Mononuclear cell (primary cell): ENCODE measurements around the gene CRHR1. TPM values are rescaled to one million over a fixed set of nuclear protein-coding genes. Genes with fewer than 3 reads are reported as not detected.

Experiments used
- H3K27me3 ChIP-seq: 2 replicates; pipeline ENCODE4 v1.6.0; 2011; ENCODE audit warnings: low read length, control low read depth; ENCODE audit not compliant: insufficient read depth
- H3K4me1 ChIP-seq: 2 replicates; pipeline ENCODE4 v1.5.1; 2011; ENCODE audit warnings: mild to moderate bottlenecking, low read length, control low read depth; ENCODE audit not compliant: insufficient read depth
- H3K4me3 ChIP-seq: 2 replicates; pipeline ENCODE4 v1.5.1; 2011; ENCODE audit warnings: mild to moderate bottlenecking, low read length, moderate library complexity
- H3K9me3 ChIP-seq: 2 replicates; pipeline ENCODE4 v1.5.1; 2011; ENCODE audit warnings: low read depth, mild to moderate bottlenecking, control low read depth, low read length
- total RNA-seq: library from RNA; depleted of rRNA; stranded (reverse); fragments of >200 nt; gene quantifications from one replicate; pipeline ENCODE4 v1.2.3, GENCODE V29; 2012

The CRHR1 gene
- total RNA-seq, 1 donor: not detected

DNA sequence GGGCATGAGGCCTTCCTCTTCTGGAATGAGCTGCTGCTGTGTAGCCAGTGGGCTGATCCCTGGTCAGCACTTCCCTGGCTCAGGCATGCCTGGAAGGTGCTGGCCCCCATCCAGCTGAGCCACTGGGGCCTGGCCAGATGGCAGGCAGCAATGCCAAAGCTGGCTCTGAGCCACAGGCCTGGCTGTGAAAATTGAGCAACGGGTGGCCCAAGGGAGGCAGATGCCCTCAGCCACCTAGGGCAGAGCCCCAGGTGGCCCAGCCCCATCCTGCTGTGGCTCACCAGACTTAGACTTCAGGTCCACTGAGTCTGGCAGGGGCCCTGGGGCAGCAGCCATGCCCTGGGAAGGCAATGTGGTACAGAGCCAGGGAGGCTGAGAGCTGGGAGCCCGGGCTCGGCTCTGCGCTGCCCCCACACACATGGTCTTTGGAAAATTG is 8.5 kb upstream of the CRHR1 start:
- Histone ChIP-seq H3K27me3 (no peaks in the 10 kb centered on the region), H3K4me3 (no peak overlapping the region), H3K9me3 (no peaks in the 10 kb centered on the region), H3K4me1 (no peaks in the 10 kb centered on the region)

DNA sequence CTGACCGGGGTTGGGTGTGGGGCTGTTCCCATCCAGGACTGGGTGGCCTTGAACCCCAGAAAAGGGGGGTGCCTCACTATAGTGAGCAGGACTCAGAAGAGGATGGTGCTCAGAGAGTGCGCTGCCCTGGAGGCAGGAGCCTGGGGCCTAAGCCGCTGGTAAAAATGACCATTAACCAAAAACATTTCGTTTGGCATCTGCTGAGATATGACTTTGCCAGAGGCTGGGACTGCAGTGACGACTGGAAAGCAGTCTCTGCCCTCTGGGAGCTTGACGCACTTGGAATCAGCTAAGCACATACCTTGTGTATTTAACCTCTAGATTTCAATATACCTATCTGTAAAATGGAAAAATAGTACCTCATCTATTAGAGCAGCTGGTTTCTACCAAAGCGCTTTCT is 7.2 kb upstream of the CRHR1 start:
- Histone ChIP-seq H3K27me3 (peaks cover 7% of the 10 kb centered on the region), H3K4me1 (no peaks in the 10 kb centered on the region), H3K4me3 (no peak overlapping the region), H3K9me3 (no peaks in the 10 kb centered on the region)

DNA sequence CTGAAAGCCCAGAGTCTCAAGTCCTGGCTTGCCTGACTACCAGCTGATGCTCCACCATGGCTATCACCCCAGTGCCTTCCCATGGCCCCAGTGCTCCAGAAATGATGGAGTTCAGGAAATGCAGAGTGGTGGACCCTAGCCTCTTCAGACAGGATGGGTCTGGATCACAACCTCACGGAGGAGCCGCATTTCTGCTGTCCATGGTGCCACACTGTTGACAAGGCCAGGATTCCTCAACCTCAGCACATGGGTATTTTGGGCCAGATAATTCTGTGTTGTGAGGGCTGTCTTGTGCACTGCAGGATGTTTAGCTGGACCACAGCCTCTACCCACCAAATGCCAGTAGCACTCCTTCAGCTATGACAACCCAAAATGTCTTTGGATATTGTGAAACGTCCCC is 6.7 kb upstream of the CRHR1 start:
- H3K27me3 ChIP-seq: peaks cover 12% of the 10 kb centered on the region

DNA sequence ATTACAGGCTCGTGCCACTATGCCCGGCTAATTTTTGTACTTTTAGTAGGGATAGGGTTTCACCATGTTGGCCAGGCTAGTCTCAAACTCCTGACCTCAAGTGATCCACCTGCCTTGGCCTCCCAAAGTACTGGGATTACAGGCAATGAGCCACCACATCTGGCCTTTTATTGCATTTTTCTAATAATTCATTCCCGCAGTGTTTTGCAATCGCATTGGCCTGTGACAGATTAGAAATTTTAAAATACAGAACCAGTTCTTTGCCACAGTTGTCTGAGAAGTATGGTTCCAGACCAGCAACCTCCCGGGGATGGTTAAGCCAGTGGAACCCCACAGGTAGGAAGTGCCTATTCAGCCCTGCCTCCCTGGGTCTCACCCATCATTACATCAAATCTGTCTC is 3.2 kb upstream of the CRHR1 start:
- H3K4me3 ChIP-seq: no peak overlapping the region
- H3K27me3 ChIP-seq: peaks cover 39% of the 10 kb centered on the region
- H3K9me3 ChIP-seq: no peaks in the 10 kb centered on the region
- H3K4me1 ChIP-seq: peaks cover 7% of the 10 kb centered on the region

More for the DNA sequence above, 6.7 kb upstream of the CRHR1 start:
- Histone ChIP-seq H3K9me3 (no peaks in the 10 kb centered on the region), H3K4me1 (no peaks in the 10 kb centered on the region), H3K4me3 (no peak overlapping the region)

DNA sequence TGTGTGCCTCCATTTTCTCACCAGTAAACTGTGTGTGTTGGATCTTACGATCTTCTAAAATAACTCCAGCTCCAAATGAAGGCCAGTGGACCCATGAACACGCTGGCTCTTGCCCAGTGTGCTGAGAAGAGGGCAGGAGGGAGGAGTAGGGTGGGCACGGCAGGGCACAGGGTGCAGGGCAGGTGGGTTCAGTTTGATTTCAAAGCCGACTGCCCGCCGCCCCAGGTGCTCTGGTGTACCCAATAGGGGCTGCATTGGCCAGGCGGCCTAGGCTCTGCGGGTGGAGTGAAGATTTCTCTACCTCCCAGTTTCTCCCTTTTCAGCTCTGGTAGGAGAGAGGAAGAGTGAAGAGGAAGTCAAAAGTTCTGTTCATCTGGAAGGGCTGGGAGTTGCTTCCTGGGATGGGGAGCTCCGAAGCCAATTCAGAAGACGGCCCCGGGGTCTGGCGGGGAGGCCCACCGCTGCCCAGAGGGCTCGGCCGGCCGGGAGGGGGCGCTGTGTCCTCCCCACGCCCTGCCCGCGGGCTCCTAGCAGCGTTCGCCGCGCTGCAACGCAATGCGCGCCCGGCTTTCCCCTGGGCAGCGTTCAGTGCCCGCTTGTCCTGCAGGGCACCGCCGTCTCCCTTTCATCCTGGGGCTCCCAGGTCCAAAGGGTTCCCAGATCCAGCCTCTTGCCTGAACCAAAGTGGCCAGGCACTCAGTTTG is 1.1 kb upstream of the CRHR1 start:
- H3K9me3 ChIP-seq: no peaks in the 10 kb centered on the region
- peaks cover 7% of the 10 kb centered on the region for H3K4me1 ChIP-seq
- peaks cover 60% of the 10 kb centered on the region for H3K27me3 ChIP-seq
- H3K4me3 ChIP-seq: no peak overlapping the region

DNA sequence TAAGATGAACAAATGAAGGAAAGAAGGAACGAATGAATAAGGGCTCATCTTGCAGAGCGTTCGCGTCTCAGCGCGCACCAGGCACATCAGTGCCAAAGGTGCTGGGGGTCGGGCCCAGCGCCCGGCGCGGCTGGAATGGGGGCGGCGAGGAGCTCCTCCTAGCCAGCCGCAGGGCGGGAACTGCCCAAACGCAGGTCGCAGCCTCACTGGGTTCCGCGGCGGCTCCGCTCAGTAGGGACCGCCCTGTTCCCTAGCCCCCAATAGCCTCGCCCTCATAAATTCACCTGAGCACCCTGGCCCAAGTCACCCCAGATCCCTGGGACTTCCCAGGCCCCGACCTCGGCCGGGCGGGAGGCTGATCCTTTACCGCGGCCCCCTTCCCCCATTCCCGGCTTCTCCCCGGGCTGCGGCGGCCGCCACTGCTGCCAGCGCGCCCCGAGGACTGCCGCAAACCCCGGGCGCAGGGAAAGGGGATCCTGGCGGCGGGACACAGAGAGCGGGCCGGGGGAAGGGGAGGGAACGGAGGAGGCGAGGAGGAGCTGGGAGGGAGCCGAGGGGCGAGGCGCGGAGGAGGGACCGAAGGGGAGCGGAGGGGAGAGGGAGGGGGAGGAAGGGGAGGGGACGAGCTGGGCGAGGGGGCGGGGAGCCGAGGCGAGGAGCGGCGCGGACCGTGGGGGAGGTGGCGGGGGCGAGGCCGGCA is 377 bp upstream of the CRHR1 start:
- Histone ChIP-seq H3K4me3 (no peak overlapping the region), H3K9me3 (no peaks in the 10 kb centered on the region), H3K4me1 (peaks cover 7% of the 10 kb centered on the region), H3K27me3 (peaks cover 61% of the 10 kb centered on the region)

DNA sequence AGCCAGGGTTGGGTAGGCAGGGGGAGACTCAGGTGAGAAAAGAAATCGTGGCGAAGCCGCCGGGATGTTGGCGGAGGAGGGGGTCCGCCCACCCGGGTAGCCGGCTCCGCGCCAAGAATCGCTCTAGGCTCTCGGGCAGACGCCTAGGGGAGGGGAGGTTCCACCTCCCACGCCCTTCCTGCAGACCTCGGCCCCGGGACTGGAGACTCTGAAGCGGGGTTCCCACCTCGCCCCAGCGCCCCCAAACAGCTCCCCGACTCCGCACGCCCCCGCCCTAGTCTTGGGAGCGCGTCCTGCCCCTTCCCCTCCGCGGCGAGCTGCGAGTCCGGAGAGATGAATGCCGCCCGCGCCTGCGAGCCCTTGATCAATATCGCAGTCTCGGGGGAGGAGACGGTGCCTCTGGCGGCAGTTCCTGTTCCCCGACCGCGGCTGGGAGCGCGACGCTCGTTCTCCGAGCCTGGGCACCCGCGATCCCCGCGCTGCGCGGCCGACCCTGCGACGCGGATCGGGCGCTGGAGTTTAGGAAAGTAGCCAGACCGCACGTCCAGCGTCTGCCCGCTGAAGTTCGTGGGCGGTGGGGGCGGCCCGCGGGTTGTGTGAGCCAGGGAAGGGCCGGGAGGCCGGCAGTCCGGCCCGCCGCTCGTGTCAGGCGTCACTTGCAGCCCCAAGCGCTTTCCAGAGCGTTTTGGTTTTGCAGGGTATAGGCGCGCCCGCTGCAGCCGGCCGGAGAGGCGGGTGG is 790 bp downstream of the CRHR1 start:
- Histone ChIP-seq H3K27me3 (peaks cover 71% of the 10 kb centered on the region), H3K4me1 (peaks cover 7% of the 10 kb centered on the region), H3K9me3 (no peaks in the 10 kb centered on the region), H3K4me3 (no peak overlapping the region)

DNA sequence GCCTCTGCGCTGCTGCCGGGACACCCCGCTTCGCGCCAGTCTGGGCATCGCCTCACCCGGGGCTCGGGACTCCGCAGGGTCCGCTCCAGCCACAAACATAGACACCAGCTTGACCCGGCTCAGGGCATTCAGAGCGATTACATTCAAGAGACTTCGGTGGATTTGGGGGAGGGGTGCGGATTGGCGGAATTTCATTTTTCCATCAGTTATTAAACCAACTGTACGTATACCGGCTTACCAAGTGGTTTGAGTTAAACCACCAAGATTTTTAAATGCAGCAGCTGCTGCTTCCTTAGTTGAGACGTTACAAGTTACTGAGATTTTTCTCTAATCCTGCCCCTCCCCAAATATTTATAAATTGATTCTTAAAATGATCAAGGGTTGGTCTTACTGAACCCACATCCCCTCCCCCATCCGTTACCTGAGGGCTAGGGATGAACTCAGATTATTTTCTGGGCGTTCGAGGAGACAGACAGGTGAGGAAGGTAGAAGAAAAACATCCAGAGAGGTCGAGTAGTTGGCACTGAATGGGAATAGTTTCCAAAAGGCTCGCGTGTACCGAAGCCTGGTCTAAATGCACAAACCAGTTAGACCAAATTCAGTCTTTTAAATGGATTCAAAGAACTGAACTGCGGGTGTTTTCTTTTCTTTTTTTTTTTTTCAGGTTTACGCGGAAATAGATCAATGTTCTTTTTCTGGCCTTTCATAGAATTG is 1.5 kb downstream of the CRHR1 start:
- H3K4me1 ChIP-seq: peaks cover 7% of the 10 kb centered on the region
- H3K27me3 ChIP-seq: peaks cover 71% of the 10 kb centered on the region
- no peaks in the 10 kb centered on the region for H3K9me3 ChIP-seq
- no peak overlapping the region for H3K4me3 ChIP-seq

DNA sequence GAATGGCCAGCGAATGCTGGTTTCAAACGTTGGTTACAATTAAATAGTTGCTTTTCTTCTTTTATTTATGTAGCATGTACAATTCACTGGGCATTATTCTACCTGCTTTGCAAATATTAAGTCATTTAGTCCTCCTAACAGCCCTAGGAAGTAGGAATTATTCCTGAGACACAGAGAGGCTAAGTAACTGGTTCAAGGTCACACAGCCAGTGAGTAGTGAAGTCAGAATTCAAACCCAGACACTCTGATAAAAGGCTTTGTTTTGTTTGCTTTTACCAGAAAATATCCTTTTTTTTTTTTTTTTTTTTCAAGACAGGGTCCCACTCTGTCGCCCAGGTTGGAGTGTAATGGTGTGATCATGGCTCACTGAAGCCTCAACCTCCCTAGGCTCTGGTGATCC is 2.2 kb downstream of the CRHR1 start:
- no peaks in the 10 kb centered on the region for H3K9me3 ChIP-seq
- H3K4me3 ChIP-seq: no peak overlapping the region
- H3K4me1 ChIP-seq: peaks cover 7% of the 10 kb centered on the region
- H3K27me3 ChIP-seq: peaks cover 70% of the 10 kb centered on the region

DNA sequence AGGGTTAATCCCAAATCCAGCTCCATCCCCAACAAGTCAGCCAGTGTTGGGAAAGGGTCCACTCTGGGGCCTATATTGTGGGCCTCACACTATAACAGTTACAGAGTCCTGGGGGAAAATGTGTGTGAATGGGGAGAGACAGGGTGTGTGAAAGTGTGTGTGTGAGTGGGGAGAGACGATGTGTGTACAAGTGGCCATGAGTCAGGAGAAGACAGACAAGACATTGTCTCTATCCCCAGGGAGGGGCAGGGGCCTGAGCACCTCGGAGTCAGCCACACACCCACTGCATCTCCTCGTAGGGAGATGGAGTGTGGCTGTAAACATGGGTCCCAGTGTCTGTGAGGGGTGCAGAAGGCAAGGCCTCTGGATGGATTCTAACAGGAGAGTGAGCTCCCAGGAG is 2.9 kb downstream of the CRHR1 start:
- peaks cover 63% of the 10 kb centered on the region for H3K27me3 ChIP-seq
- no peaks in the 10 kb centered on the region for H3K9me3 ChIP-seq
- peaks cover 7% of the 10 kb centered on the region for H3K4me1 ChIP-seq
- no peak overlapping the region for H3K4me3 ChIP-seq

DNA sequence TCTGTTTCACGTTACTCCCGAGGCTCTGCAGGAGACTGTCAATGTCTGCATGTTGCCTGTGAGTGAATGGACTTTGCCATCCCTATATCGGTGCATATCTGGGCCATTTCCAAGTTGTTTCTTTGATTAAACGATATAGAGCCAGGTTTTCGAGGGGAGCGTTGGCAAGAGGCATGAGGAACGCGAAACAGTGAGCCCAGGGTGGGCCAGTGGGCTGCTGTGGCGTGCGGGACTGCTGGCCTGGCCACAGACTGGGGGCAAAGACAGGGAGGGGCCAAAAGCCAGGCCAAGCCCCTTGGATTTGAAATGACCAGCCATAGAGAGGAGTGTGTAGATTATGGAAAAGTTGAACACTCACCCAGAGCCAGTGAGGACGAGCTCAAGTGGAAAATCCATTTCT is 3.5 kb downstream of the CRHR1 start:
- Histone ChIP-seq H3K9me3 (no peaks in the 10 kb centered on the region), H3K4me1 (peaks cover 7% of the 10 kb centered on the region), H3K27me3 (peaks cover 57% of the 10 kb centered on the region), H3K4me3 (no peak overlapping the region)

DNA sequence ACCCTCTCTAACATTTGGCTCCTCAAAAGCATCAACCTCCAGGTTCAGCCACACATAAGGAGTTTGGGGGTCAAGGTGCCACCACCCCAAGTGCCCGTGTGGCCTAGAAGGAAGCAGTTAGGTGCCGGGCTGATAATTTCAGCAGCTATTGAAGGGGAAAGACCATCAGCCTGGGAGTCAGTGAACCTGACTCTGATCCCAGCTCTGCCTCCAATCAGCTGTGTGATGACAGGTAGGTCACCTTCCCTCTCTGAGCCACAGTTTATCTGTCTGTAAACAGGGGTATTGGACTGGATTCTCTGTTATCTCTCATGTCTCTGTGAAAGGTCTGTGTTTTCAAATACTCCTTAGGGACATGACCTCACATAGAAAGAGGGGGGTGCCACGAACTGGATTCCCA is 3.9 kb downstream of the CRHR1 start:
- peaks cover 53% of the 10 kb centered on the region for H3K27me3 ChIP-seq
- no peaks in the 10 kb centered on the region for H3K9me3 ChIP-seq
- no peak overlapping the region for H3K4me3 ChIP-seq
- peaks cover 7% of the 10 kb centered on the region for H3K4me1 ChIP-seq

DNA sequence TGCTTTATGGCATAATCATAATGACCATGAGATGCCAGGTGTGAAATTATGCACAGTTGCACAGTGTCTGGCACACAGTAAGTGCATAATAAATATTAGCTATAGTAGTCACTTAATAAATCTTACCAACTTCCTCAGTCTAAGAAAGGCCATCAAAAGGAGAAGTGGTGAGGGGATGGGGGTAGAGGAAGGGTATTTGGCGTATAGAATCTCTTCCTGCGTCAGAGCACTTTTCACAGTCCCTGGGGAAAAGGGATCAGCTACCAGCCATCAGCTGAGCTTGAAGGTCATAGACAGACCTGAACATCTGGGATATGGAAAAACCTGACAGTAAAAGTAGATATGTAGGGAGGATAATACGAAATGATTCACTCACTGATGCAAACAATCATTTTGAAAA is 5.8 kb downstream of the CRHR1 start:
- Histone ChIP-seq H3K27me3 (peaks cover 43% of the 10 kb centered on the region), H3K4me1 (peaks cover 7% of the 10 kb centered on the region), H3K4me3 (no peak overlapping the region), H3K9me3 (no peaks in the 10 kb centered on the region)

DNA sequence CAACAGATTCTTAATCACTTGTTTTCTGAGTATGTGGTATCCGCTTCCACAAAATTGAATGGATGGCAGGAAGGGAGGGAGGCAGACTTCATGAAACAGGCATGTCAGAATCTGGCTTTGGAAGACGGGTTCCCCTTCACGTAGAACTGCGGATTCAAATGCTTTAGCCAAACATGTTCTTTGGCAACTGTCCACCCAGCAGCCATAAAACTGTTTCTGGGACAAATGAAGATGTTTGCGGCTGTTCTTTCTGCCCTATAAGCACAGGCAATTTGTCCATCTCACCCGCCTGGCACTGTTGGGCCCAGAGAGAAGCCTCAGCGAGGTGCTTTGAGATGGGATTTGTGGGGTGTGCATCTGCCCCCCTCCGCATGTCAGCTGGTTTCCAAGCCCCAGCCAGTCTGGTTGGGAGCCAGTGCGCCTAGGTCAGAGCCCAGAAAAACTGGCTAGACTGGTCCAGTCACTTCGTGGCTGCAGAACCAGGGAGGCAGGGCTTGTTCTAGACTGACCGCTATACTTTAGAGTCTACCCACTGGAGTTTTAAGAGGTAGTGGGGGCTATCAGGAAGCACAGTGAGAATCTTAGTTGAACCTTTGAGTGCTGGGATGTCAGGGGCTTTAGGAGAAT is 6.3 kb downstream of the CRHR1 start:
- H3K4me3 ChIP-seq: no peak overlapping the region
- peaks cover 2% of the 10 kb centered on the region for H3K4me1 ChIP-seq
- peaks cover 37% of the 10 kb centered on the region for H3K27me3 ChIP-seq
- H3K9me3 ChIP-seq: no peaks in the 10 kb centered on the region
